Epithelial cell of esophagus (primary cell): ENCODE results near the gene SYK.
"Not testable (repeated sequence)": the region's sequence is repeated elsewhere in the genome, so short reads cannot be mapped to it uniquely, and the experiment has no call there.

Experiments
- DNase-seq: peaks from one replicate; pipeline ENCODE4 v3.0.0; 2010; ENCODE audit warnings: low read depth
- H3K4me3 ChIP-seq: 2 replicates; pipeline ENCODE4 v1.5.1; 2011; ENCODE audit warnings: mild to moderate bottlenecking, low read length, control low read depth
- CTCF ChIP-seq: IDR thresholded peaks from 2 replicates; pipeline ENCODE4 v1.5.1; 2011; ENCODE audit warnings: low read depth, mild to moderate bottlenecking, low read length, control low read depth, inconsistent platforms; ENCODE audit not compliant: insufficient read depth; ENCODE audit errors: missing control alignments

The SYK gene

DNA sequence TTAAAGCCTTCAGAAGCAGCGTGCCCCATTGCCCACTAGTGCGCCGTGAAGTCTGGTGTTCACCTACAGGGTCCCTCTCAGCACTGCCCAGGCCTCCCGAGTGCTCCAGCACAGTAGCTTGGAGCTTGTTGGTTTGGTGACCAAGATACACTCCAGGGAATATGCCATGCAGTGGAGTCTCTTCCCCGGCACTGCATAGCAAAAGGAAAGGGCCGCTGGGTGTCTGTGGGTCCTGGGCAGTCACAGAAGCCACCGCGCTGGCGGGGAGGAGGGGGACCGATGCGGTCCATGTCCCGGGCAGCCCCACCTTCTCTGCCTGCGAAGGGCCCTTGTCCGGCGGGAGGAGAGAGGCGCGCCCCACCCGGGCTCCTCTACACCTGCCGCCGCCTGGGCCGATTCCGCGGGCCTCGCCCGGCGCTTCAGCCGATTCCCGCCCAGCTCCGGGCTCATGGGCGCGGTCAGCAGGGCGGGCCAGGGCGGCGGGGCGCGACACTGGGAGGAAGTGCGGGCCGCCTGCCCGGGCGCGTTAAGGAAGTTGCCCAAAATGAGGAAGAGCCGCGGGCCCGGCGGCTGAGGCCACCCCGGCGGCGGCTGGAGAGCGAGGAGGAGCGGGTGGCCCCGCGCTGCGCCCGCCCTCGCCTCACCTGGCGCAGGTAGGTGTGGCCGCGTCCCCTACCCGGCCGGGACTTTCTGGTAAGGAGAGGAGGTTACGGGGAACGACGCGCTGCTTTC, at the start of gene SYK:
TSS of gene SYK (plus strand) at position 579 of the 732 bp plus-strand sequence. CDS start 42,080 bp downstream, outside the sequence.
- DNase-seq = peak; percentile 67
- TF ChIP-seq CTCF = no peak
- H3K4me3 ChIP-seq = peak within 1 kb of the TSS; percentile 73

GRCh38 chr9:90755514-90756371, 45.9 kb upstream of the SYK start:
- DNase-seq = peak; percentile 83
- TF ChIP-seq CTCF = peak; percentile 59
- not testable (repeated sequence) for H3K4me3 ChIP-seq

- H3K4me3 ChIP-seq, DNase-seq: not testable (repeated sequence)
Measured at GRCh38 chr9:90760577-90760976, 41.0 kb upstream of the SYK start.

DNA sequence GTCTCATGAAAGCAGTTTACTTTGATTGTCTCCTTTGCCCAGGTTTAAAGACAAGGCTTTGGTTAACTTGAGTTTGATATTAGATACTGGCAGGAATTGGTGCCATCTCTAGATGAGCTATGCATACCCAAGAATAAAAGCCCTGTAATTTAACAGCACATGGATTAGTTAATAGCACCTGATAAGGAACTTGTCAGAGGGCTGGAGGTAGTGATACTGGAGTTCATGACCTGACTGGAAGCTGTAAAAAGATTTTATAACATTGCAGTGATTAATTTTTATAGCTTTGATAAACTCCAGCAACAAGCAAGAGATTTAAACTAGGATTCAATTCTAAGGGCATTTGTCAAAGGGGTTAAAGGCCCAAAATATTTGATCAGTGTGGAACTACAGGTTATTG, 34.9 kb upstream of the SYK start:
- TF ChIP-seq CTCF = no peak
- DNase-seq = no peak
- H3K4me3 ChIP-seq = no peak overlapping the region

- DNase-seq = no peak
Measured at GRCh38 chr9:90767523-90768100, 34.0 kb upstream of the SYK start.

DNA sequence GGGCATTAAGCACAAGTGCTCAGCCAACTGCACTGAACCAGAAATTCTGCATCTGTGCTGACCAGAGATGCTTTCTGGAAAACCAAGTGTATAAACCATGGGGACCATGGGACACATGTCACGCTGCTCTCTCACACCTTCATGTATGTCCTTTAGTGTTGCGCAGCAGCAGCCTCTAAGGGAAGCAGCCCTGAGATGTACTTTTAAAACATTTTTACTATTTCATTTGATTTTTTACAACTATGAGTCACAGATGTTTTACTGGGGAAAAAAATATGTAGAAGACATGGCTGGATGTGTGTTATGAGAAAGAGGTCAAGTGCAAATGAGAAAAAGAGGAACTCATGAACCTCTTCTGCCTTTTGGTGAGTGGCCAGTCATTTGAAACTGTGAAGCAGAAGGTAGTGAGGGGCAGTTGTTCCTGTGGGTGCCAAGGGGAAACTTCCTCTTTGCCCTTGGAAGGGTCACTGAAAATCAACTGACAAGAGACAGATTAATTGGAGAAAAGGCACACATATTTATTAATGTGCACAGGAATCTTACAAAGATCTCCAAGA, 31.4 kb upstream of the SYK start:
- no peak overlapping the region for H3K4me3 ChIP-seq
- DNase-seq = no peak
- no peak for TF ChIP-seq CTCF

More at GRCh38 chr9:90767523-90768100, 34.0 kb upstream of the SYK start:
- TF ChIP-seq CTCF = no peak
- no peak overlapping the region for H3K4me3 ChIP-seq

DNA sequence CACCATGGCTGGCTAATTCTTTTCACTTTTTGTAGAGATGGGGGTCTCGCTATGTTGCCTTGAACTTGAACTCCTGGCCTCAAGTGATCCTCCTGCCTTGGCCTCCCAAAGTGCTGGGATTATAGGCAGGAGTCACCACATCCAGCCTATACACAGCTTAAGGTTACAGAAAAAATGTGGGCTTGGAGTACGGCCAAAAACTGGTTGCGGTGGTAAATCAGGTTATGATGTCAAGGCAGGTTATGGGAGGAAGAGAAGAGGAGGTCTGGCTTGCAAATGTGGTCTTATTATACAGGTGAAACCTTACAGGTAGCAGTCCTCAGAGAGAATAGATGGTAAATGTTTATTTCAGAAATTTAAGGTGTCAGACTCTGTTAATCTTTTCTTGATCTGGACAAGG, 30.7 kb upstream of the SYK start:
- no peak for TF ChIP-seq CTCF
- H3K4me3 ChIP-seq = no peak overlapping the region
- peak; percentile 20 for DNase-seq
